ENCODE results near the gene PITPNC1. TPM values are rescaled to one million over a fixed set of nuclear protein-coding genes. Genes with fewer than 3 reads are reported as not detected.
"Not testable (repeated sequence)": the region's sequence is repeated elsewhere in the genome, so short reads cannot be mapped to it uniquely, and the experiment has no call there.

The PITPNC1 gene
- total and polyA plus RNA-seq, 5 donors from 2014 or later = 27.3 to 47.9 (median 39.5) TPM

- peak overlapping the region in 1 of 3 donors; percentile 49 for H3K27ac Mint-ChIP-seq
- Histone ChIP-seq H3K27ac (ENCODE audit: insufficient read depth, low read length, poor library complexity, severe bottlenecking) (no peak overlapping the region), H3K36me3 (ENCODE audit: control insufficient read depth, insufficient read depth, low read length) (no peaks in the 10 kb centered on the region), H3K9me3 (ENCODE audit: control insufficient read depth in 2 of 2, low read length in 2 of 2) (no peaks in the 10 kb centered on the region), H3K4me3 (ENCODE audit: low read depth, low read length) (no peak overlapping the region), H3K27me3 (ENCODE audit: control insufficient read depth, insufficient read depth, low read length) (no peaks in the 10 kb centered on the region), H3K4me1 (ENCODE audit: control insufficient read depth, insufficient read depth, low read length, poor library complexity, severe bottlenecking) (peaks cover 12% of the 10 kb centered on the region)
- DNase-seq (no peak), ATAC-seq (ENCODE audit: low read depth in 2 of 2) (no peak)
- no peaks in the 10 kb centered on the region for H3K27me3 Mint-ChIP-seq
- H3K4me3 Mint-ChIP-seq = no peak overlapping the region
- H3K4me1 Mint-ChIP-seq = peaks cover 0 to 20% (median 14%) of the 10 kb centered on the region in 4 donors
- peaks cover 11% of the 10 kb centered on the region for H3K36me3 Mint-ChIP-seq
- no peaks in the 10 kb centered on the region for H3K9me3 Mint-ChIP-seq
Measured at GRCh38 chr17:67647482-67647881, 270.4 kb downstream of the PITPNC1 start.

GRCh38 chr17:67648032-67648905, 271.2 kb downstream of the PITPNC1 start:
- Histone ChIP-seq H3K4me3 (ENCODE audit: low read depth, low read length) (no peak overlapping the region), H3K4me1 (ENCODE audit: control insufficient read depth, insufficient read depth, low read length, poor library complexity, severe bottlenecking) (peaks cover 12% of the 10 kb centered on the region), H3K27me3 (ENCODE audit: control insufficient read depth, insufficient read depth, low read length) (no peaks in the 10 kb centered on the region), H3K36me3 (ENCODE audit: control insufficient read depth, insufficient read depth, low read length) (no peaks in the 10 kb centered on the region), H3K9me3 (ENCODE audit: control insufficient read depth in 2 of 2, low read length in 2 of 2) (no peaks in the 10 kb centered on the region), H3K27ac (ENCODE audit: insufficient read depth, low read length, poor library complexity, severe bottlenecking) (no peak overlapping the region)
- peak overlapping the region in 1 of 4 donors; percentile 21 for H3K4me3 Mint-ChIP-seq
- DNase-seq (no peak), ATAC-seq (ENCODE audit: low read depth in 2 of 2) (no peak)
- H3K27me3 Mint-ChIP-seq = no peaks in the 10 kb centered on the region
- H3K36me3 Mint-ChIP-seq = peaks cover 15% of the 10 kb centered on the region
- H3K9me3 Mint-ChIP-seq = no peaks in the 10 kb centered on the region
- H3K4me1 Mint-ChIP-seq = peaks cover 0 to 20% (median 14%) of the 10 kb centered on the region in 4 donors
- peak overlapping the region in 1 of 3 donors; percentile 49 for H3K27ac Mint-ChIP-seq

- not testable (repeated sequence) for ATAC-seq (ENCODE audit: low read depth in 2 of 2); H3K27me3 Mint-ChIP-seq; H3K36me3 ChIP-seq (ENCODE audit: control insufficient read depth, insufficient read depth, low read length); DNase-seq; H3K4me3 ChIP-seq (ENCODE audit: low read depth, low read length); H3K9me3 ChIP-seq (ENCODE audit: control insufficient read depth in 2 of 2, low read length in 2 of 2); H3K27ac ChIP-seq (ENCODE audit: insufficient read depth, low read length, poor library complexity, severe bottlenecking); H3K9me3 Mint-ChIP-seq; H3K27me3 ChIP-seq (ENCODE audit: control insufficient read depth, insufficient read depth, low read length); H3K4me3 Mint-ChIP-seq
- H3K4me1 Mint-ChIP-seq = peaks cover 0 to 20% (median 14%) of the 10 kb centered on the region in 4 donors
- peaks cover 18% of the 10 kb centered on the region for H3K36me3 Mint-ChIP-seq
- H3K27ac Mint-ChIP-seq = peak overlapping the region in 1 of 3 donors; percentile 84
- H3K4me1 ChIP-seq (ENCODE audit: control insufficient read depth, insufficient read depth, low read length, poor library complexity, severe bottlenecking) = peaks cover 12% of the 10 kb centered on the region
Measured at GRCh38 chr17:67648906-67649295, 271.8 kb downstream of the PITPNC1 start.

DNA sequence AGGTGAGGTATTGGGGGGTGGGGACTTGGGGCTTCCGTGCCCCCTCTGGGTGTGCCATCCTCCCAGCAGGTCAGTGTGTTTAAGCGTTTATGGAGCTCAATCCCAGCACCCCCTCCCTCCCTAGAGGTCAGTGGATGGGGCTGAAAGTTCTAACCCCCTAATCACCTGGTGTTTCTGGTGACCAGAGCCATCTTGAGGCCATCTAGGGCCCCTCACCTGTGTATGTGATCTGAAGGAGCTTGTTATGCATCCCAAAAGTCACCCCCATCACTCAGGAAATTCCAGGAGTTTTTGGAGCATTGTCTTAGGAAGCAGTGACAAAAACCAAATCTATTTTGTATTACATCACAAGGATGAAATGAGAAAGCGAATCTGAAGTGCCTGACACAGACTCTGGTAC, 272.8 kb downstream of the PITPNC1 start:
- no peak for DNase-seq
- Histone ChIP-seq H3K4me1 (ENCODE audit: control insufficient read depth, insufficient read depth, low read length, poor library complexity, severe bottlenecking) (peaks cover 12% of the 10 kb centered on the region), H3K4me3 (ENCODE audit: low read depth, low read length) (no peak overlapping the region), H3K36me3 (ENCODE audit: control insufficient read depth, insufficient read depth, low read length) (no peaks in the 10 kb centered on the region), H3K9me3 (ENCODE audit: control insufficient read depth in 2 of 2, low read length in 2 of 2) (no peaks in the 10 kb centered on the region), H3K27me3 (ENCODE audit: control insufficient read depth, insufficient read depth, low read length) (no peaks in the 10 kb centered on the region), H3K27ac (ENCODE audit: insufficient read depth, low read length, poor library complexity, severe bottlenecking) (no peak overlapping the region)
- H3K4me3 Mint-ChIP-seq = no peak overlapping the region
- peaks cover 19% of the 10 kb centered on the region for H3K36me3 Mint-ChIP-seq
- ATAC-seq (ENCODE audit: low read depth in 2 of 2) = no peak
- H3K27ac Mint-ChIP-seq = peak overlapping the region; percentile 31 to 87 (median 84)
- no peaks in the 10 kb centered on the region for H3K9me3 Mint-ChIP-seq
- H3K4me1 Mint-ChIP-seq = peaks cover 0 to 20% (median 14%) of the 10 kb centered on the region in 4 donors
- H3K27me3 Mint-ChIP-seq = no peaks in the 10 kb centered on the region

- Histone ChIP-seq H3K4me3 (ENCODE audit: low read depth, low read length) (peak overlapping the region; percentile 27), H3K4me1 (ENCODE audit: control insufficient read depth, insufficient read depth, low read length, poor library complexity, severe bottlenecking) (peaks cover 12% of the 10 kb centered on the region)
- H3K27me3 Mint-ChIP-seq; DNase-seq; H3K27me3 ChIP-seq (ENCODE audit: control insufficient read depth, insufficient read depth, low read length); H3K9me3 Mint-ChIP-seq; ATAC-seq (ENCODE audit: low read depth in 2 of 2); H3K36me3 ChIP-seq (ENCODE audit: control insufficient read depth, insufficient read depth, low read length); H3K9me3 ChIP-seq (ENCODE audit: control insufficient read depth in 2 of 2, low read length in 2 of 2); H3K4me3 Mint-ChIP-seq; H3K27ac ChIP-seq (ENCODE audit: insufficient read depth, low read length, poor library complexity, severe bottlenecking): not testable (repeated sequence)
- H3K27ac Mint-ChIP-seq = peak overlapping the region in 2 of 3 donors; percentile 16 to 50
- H3K36me3 Mint-ChIP-seq = peaks cover 19% of the 10 kb centered on the region
- peaks cover 0 to 20% (median 15%) of the 10 kb centered on the region in 4 donors for H3K4me1 Mint-ChIP-seq
Measured at GRCh38 chr17:67651218-67651579, 274.1 kb downstream of the PITPNC1 start.

GRCh38 chr17:67652433-67652832, 275.4 kb downstream of the PITPNC1 start:
- Histone ChIP-seq H3K27ac (ENCODE audit: insufficient read depth, low read length, poor library complexity, severe bottlenecking) (no peak overlapping the region), H3K4me3 (ENCODE audit: low read depth, low read length) (no peak overlapping the region)

DNA sequence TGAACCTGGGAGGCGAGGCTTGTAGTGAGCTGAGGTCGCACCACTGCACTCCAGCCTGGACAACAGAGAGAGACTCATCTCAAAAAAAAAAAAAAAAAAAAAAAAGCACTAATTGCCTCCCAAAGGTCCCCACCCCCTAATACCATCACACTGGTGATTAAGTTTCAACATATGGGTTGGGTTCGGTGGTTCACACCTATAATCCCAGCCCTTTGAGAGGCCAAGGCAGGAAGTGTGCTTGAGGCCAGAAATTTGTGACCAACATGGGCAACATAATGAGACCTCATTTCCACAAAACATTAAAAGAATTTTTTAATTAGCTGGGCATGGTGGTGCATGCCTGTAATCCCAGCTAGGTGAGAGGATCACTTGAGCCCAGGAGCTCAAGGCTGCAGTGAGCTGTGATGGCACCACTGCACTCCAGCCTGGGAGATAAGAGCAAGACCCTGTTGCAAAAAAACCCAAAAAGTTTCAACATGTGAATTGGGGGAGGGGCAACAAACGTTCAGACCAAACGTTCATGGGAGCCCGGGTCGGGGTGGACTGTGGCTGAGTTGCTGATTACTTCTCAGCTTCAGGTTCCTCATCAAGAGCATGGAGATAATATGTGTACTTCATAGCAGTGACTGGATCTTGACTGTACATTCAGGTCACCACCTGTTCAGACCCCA, 278.5 kb downstream of the PITPNC1 start:
- Mint-ChIP-seq H3K27ac (no peak overlapping the region), H3K36me3 (peaks cover 39% of the 10 kb centered on the region), H3K4me3 (peak overlapping the region in 1 of 4 donors; percentile 21), H3K4me1 (peaks cover 0 to 13% (median 10%) of the 10 kb centered on the region in 4 donors), H3K9me3 (peaks cover 0 to 12% (median 3%) of the 10 kb centered on the region in 7 donors), H3K27me3 (no peaks in the 10 kb centered on the region)
- no peaks in the 10 kb centered on the region for H3K36me3 ChIP-seq (ENCODE audit: control insufficient read depth, insufficient read depth, low read length)
- peaks cover 10% of the 10 kb centered on the region for H3K4me1 ChIP-seq (ENCODE audit: control insufficient read depth, insufficient read depth, low read length, poor library complexity, severe bottlenecking)
- no peak overlapping the region for H3K4me3 ChIP-seq (ENCODE audit: low read depth, low read length)
- no peak for DNase-seq
- H3K27me3 ChIP-seq (ENCODE audit: control insufficient read depth, insufficient read depth, low read length) = no peaks in the 10 kb centered on the region
- H3K27ac ChIP-seq (ENCODE audit: insufficient read depth, low read length, poor library complexity, severe bottlenecking) = no peak overlapping the region
- ATAC-seq (ENCODE audit: low read depth in 2 of 2) = no peak
- peaks cover 0 to 5% of the 10 kb centered on the region in 2 experiments for H3K9me3 ChIP-seq (ENCODE audit: control insufficient read depth in 2 of 2, low read length in 2 of 2)

More at GRCh38 chr17:67652433-67652832, 275.4 kb downstream of the PITPNC1 start:
- Histone ChIP-seq H3K9me3 (ENCODE audit: control insufficient read depth in 2 of 2, low read length in 2 of 2) (no peaks in the 10 kb centered on the region), H3K36me3 (ENCODE audit: control insufficient read depth, insufficient read depth, low read length) (no peaks in the 10 kb centered on the region), H3K4me1 (ENCODE audit: control insufficient read depth, insufficient read depth, low read length, poor library complexity, severe bottlenecking) (peaks cover 12% of the 10 kb centered on the region), H3K27me3 (ENCODE audit: control insufficient read depth, insufficient read depth, low read length) (no peaks in the 10 kb centered on the region)
- peaks cover 19% of the 10 kb centered on the region for H3K36me3 Mint-ChIP-seq
- no peaks in the 10 kb centered on the region for H3K27me3 Mint-ChIP-seq
- ATAC-seq (ENCODE audit: low read depth in 2 of 2) (no peak), DNase-seq (no peak)
- no peak overlapping the region for H3K4me3 Mint-ChIP-seq
- H3K4me1 Mint-ChIP-seq = peaks cover 0 to 20% (median 18%) of the 10 kb centered on the region in 4 donors
- no peak overlapping the region for H3K27ac Mint-ChIP-seq
- H3K9me3 Mint-ChIP-seq = peaks cover 0 to 1% (median 0%) of the 10 kb centered on the region in 7 donors

Measured in CD4-positive, CD25-positive, alpha-beta regulatory T cell (primary cell).